ENCODE data around the gene CDH7. TPM values are rescaled to one million over a fixed set of nuclear protein-coding genes. Genes with fewer than 3 reads are reported as not detected.

Gene CDH7, protein sequence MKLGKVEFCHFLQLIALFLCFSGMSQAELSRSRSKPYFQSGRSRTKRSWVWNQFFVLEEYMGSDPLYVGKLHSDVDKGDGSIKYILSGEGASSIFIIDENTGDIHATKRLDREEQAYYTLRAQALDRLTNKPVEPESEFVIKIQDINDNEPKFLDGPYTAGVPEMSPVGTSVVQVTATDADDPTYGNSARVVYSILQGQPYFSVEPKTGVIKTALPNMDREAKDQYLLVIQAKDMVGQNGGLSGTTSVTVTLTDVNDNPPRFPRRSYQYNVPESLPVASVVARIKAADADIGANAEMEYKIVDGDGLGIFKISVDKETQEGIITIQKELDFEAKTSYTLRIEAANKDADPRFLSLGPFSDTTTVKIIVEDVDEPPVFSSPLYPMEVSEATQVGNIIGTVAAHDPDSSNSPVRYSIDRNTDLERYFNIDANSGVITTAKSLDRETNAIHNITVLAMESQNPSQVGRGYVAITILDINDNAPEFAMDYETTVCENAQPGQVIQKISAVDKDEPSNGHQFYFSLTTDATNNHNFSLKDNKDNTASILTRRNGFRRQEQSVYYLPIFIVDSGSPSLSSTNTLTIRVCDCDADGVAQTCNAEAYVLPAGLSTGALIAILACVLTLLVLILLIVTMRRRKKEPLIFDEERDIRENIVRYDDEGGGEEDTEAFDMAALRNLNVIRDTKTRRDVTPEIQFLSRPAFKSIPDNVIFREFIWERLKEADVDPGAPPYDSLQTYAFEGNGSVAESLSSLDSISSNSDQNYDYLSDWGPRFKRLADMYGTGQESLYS
- total RNA-seq = not detected
- long read RNA-seq = 0 reads

DNA sequence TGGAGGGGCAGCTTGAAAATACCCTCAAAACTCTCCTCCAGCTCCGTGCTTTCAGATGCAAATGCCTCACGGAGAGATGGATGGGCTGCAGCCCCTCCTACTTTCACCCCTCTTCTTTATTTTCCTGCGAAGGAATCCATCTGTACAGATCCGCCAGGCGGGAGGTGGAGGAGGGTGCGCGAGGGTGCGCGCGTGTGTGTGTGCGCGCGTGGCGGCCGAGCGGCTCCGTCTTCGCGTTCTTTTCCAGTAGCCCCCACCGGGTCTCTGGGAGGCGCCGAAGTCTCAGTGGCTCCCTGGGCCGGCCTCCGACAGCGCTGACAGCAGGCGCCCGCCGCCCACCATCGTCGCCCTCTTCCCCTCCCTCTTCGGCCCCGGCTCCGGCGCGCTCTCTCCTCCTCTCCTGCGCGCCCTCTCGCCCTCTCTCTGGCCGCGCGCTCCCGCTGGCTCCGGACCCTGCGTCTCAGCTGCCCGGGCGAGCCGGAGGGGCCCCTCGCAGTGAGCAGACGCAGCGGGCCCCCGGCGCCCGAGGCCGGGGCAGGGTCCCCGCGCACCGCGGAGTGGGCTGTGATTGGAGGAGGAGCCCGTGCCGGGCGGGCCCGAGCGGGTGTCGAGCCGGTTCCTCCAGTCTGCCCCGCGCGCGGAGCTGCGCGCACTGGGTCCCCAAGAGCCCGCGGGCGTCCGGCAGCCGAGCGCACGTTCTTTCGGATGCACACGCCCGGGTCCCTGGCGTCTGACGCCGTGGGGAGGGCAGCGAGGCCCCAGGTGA is at the start of gene CDH7:
CDH7 (plus strand) TSS at position 624 of the 766 bp plus-strand sequence. CDS start 11,831 bp downstream, outside the sequence.
- DNase-seq (ENCODE audit: missing footprints) (no peak), ATAC-seq (peak; percentile 16)
- intact Hi-C loops (cut with DNase I) = no loop called here

DNA sequence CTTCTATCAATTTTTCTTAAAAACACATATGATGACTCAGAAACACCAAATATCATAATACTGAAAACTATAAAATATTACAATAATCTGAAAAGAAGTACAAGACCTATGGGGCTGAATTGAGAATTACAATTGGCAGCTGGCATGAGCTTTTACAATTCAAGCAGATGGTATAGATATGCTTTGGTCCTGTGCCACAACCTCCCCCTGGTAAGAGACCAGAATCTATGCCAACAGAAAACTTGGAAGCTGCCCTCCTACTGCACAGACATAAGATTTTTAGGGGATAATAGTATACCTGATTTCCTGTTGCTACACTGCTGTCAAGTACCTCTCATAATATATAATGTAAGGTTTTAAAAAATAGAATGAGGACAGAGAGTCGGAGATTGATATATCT is 46.8 kb upstream of the CDH7 start:
- intact Hi-C loops (cut with DNase I) = no loop called here
- no peak for DNase-seq (ENCODE audit: missing footprints)
- ATAC-seq = no peak

DNA sequence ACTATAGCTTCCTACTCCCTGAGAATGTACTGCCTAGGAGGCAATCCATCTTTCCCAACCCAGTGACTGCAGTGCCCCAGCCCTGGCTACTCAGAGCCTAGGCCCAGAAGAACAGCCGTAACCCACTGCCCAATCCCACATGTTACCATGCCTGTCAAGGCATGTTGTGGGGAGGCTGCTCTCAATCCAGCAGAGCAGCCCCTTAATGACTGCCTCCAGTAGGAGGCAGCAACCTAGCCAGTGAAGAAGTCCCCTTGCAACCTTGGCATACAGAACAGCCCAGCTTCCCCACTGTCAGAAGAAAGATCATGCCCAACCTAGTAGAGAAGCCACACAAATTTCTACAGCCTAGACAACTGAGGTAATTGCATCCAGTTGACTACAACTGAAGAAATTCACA is 44.2 kb upstream of the CDH7 start:
- no peak for ATAC-seq
- peak; percentile 18 for DNase-seq (ENCODE audit: missing footprints)
- intact Hi-C loops (cut with DNase I) = no loop called here

DNA sequence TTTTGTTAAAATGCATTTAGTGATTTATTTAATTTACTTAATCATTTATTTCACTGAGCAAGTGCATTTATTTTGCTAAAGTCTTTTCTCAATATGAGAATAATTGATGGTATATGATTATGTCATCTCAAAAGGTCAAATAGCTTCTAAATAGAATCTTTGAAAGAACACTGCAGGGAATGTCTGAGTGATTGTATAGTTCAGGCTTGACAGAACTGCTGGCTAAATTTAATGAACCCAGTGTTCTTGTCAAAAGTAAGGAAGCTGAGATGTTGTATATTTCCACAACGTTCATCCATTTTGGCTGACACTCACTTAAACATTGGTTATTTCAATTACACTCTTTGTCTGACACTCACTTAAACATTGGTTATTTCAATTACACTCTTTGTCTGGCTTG is 39.3 kb upstream of the CDH7 start:
- no peak for ATAC-seq
- intact Hi-C loops (cut with DNase I) = no loop called here
- no peak for DNase-seq (ENCODE audit: missing footprints)

DNA sequence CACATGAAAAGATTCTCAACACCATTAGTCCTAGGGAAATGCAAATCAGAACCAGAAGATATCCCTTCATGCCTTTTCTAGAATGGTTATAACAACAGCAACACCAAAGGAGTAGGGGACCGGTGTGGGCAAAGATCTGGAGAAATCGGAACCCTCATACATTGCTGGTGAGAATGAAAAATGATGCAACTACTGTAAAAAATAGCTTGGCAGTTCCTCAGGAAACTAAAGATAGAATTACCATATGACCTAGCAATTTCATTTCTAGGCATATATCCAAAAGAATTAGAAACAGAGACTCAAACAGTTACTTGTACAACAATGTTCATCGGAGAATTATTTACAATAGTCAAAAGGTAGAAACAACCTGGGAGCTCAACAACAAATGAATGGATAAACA is 29.2 kb upstream of the CDH7 start:
- no peak for ATAC-seq
- intact Hi-C loops (cut with DNase I) = no loop called here
- DNase-seq (ENCODE audit: missing footprints) = no peak

DNA sequence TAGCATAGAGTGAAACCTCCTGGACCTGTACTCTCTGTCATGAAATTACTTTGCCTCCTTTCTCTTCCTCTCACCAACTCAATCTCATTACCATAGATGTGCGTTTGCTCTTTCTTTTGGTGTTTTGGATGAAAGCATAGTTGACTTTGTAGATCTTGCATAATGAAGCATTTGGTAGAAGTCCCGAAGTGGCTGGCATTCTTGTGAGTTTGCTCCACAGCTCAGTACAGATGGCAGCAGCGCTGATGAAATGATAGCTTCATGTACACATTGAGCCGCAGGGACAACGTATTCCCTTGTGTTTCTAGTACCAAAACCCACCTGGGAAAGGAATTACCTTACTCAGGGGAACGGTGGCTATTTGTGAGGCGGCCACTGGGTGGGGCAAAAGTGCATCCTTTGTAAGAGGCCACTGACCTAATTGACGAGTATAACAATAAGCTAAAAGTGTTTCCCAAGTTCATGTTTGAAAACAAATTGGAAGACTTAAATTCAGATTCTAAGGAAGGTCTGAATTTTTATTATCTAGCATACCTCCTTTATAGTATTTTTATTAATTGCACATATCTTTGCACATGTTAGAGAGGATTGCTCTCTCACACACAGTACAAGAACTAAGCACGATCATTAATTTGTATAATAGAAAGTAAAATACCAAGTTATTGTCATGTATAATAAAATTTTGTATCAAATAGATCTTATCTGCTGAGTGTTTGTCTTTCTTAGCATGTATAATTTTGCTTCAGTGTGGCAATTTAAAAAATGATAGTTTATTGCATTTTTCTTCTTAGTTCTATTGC is 25.4 kb upstream of the CDH7 start:
- intact Hi-C loops (cut with DNase I) = loop anchor here (5.0 kb wide), 1 partner anchor 772 kb away; no protein-coding TSS in a partner anchor
- no peak for ATAC-seq
- DNase-seq (ENCODE audit: missing footprints) = no peak

DNA sequence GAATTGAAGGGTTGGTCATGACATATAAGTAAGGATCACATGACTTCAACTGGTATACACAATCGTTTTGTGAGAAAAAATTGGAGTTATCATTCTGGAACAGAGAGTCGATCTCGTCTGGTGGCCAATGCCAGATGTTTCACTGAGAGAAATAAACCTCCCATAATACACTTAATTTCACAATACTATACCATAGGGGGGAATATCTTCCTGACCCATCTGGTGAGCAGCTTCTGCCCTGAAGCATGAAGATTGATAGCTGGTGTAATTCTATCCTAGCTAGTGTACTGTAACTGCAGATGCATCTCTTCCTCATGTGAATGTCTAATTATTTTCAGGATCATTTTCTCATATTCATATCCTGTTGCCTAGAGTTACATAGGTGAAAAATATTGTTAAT is 15.7 kb upstream of the CDH7 start:
- ATAC-seq (no peak), DNase-seq (ENCODE audit: missing footprints) (no peak)
- intact Hi-C loops (cut with DNase I) = no loop called here

DNA sequence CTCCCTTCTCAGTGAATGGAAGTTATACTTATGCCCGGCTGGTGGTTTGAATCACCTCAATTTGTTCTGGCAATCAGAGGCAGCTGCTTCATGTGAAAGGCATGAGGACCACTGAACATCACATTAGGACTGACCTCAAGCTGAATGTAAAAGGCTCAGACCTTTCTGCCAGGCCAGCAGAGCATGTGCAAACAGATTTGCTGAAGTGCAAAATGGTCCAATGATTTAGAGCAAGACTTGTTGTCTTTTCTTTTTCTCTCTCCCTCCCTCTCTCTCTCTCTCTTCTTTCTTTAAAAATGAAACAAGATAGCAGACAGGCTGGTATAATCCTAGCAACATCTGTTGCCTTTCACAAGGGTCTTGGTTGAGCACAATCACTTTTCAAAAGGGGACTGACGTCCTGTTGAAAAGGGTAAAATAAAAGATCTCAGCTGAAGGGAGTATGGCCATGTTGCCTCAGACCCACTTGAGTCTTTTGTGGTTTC is 13.3 kb upstream of the CDH7 start:
- ATAC-seq = no peak
- DNase-seq (ENCODE audit: missing footprints) = no peak
- intact Hi-C loops (cut with DNase I) = no loop called here

DNA sequence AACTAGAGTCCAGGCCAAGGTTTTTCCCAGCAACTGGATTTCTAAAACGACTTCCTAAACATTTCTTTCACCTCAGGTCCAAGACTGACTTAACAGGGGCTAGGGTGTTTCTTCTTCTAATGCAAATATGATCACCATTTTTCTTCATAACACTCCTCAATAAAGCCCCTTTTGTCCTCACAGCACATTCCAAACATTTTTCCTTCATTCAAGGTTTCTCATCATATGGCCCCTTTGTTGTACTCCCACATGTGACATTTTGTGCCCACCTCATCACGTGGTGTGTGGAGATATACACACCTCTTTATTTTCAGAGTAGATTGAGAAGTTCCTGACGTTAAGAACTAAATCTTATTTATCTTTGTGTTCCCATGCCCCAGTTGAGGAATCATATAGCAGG is 3.9 kb upstream of the CDH7 start:
- no peak for ATAC-seq
- intact Hi-C loops (cut with DNase I) = no loop called here
- DNase-seq (ENCODE audit: missing footprints) = no peak

DNA sequence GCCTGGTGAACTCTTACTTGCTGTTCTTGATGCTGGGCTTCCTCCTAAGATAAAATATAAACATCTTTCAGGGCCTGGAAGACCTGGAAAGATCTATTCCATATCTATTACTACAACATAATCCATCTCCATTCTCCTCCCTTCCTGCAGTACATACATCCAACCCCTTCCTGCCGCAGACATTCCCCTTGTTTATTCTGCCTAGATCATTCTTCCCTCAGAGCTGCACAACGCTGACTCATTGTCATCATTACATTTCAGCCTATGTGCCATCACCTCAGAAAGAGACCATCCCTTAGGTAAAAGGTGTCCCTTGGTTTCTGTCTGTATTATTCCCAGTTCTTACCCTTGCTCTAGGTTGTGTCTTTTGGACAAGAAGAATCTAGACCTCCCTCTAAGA is 2.5 kb upstream of the CDH7 start:
- no peak for ATAC-seq
- no peak for DNase-seq (ENCODE audit: missing footprints)
- intact Hi-C loops (cut with DNase I) = no loop called here

DNA sequence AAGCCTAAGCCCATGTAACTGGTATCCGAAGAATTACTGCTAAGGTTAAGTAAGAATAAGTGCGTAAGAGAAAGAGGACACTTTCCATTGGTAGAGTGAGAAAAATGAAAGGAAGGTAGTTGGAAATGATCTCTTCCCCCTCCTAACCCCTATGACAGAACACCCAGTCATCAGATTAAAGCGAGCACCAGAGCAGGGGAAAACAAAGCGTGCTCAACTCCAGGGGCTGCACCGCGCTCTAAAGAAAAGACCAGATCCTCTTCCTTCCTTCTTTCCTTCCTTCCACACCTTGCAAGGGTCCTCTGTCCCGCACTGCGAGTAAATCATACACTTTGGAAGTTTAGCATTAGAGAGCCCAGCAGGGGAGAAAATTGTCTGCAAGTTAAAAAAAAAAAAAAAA is 971 bp upstream of the CDH7 start:
- no peak for DNase-seq (ENCODE audit: missing footprints)
- intact Hi-C loops (cut with DNase I) = no loop called here
- no peak for ATAC-seq

DNA sequence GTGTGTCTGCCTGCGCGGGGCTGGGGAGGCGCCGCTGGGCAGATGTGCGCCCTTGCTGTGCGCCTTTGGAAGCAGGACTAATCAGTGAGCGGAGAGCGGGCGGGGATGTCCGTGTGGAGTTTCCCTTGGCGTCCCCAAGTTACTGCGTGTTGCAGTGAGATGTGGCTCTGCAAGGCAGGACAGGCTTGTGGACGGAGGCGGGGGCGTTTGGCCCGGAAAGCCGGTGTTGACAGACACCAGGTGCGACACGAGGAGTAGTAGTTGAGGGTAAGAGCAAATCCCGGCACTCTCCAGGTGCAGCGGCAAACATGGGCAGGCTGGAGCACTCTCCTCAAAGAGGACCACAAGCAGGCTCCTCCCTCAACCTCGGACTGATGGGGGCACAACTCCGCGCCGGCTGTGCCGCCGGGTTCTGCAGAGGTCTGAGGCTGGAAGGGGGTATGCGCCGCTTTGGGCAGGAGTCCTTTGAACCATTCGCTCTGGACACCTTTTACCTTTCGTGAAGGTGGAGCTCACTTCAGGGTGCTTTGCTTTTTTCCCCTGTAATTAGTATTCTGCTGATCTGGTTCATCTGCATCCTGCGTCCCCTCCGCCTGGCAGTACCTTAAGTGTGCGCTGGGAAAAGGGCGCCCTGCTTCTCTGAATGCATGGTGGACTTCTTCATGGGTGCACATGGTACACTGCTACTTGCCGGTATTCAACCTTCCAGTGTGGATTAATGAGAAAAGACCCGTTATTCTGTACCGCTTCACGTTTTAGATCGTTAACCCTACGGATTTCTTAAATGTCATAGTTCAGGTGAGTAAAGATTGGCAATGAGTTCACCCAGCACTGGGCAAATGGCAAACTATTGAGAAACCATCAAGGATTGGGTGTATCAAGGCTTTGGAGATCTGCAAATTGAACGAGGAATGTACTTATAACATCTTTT is 608 bp downstream of the CDH7 start:
- peak; percentile 16 for ATAC-seq
- intact Hi-C loops (cut with DNase I) = no loop called here
- DNase-seq (ENCODE audit: missing footprints) = no peak

DNA sequence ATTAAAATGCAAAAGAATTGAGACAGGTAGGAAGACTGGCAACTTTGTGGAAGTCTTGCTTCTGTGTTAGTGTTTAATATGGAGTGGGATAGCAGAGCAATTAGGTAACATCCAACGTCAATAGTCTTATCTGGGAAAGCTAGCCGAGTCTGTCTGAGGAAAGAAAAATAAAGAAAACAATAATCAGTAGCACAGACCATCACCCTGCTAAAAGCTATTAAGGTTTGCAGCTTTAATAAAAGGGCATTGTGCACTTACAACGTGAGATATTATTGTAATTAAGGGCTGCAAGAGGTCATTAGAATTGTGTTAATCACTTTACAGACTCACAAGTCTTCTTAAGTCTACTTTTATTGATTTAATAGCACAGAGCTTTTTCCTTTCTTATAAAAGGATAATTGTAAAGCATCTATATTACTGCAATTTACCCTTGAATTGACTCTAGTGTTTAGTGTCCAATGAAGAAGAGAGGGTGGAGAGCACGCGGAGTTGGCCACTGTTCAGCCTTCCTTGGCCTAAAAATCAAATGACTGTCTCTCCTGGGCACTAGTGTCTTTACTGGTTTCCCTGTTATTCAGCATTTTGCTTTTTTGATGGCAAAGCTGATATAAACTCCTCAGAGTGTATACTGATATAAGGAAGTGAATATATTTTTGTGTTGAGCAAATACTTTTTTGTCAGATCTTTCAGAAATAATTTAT is 2.0 kb downstream of the CDH7 start:
- ATAC-seq (no peak), DNase-seq (ENCODE audit: missing footprints) (no peak)
- intact Hi-C loops (cut with DNase I) = no loop called here

DNA sequence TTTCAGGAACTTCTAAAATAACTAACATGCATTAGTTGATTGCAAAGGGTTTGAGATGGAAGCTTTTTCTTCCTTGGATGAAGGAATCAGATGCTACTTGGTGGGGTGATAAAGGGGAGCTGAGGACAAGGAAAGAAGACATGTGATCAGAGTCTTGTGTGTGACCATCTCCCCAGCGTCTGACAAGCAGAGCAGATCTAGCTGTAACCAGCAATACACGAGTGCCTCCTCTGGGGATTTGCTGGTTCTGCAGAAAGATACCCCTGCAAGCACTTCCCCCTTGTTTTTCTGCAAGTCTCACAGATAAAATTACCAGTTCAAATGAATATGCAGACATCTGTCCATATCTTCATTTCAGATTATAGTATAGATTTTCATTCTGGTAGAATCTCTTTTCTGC is 2.7 kb downstream of the CDH7 start:
- ATAC-seq (no peak), DNase-seq (ENCODE audit: missing footprints) (no peak)

DNA sequence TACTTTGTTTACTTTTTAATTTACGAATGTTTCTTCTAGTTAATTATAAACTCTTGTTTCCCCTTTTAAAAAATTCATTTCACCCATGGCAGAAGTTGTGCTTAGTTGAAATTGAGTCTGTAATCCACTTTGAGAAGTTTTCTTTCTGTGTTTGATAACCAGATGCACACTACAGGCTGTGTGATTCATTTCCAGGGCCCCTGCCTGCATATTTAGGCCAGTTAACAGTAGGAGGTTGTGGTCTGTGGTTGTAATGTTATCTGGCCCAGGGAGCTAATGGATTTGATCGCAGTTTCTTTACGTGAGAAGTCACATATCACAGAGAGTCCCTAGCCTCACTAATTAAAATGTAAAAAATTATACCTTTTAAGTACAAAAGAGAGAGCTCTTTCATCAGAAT is 3.3 kb downstream of the CDH7 start:
- ATAC-seq = no peak
- intact Hi-C loops (cut with DNase I) = no loop called here
- DNase-seq (ENCODE audit: missing footprints) = no peak

More for the DNA sequence above, 2.7 kb downstream of the CDH7 start:
- intact Hi-C loops (cut with DNase I) = no loop called here

DNA sequence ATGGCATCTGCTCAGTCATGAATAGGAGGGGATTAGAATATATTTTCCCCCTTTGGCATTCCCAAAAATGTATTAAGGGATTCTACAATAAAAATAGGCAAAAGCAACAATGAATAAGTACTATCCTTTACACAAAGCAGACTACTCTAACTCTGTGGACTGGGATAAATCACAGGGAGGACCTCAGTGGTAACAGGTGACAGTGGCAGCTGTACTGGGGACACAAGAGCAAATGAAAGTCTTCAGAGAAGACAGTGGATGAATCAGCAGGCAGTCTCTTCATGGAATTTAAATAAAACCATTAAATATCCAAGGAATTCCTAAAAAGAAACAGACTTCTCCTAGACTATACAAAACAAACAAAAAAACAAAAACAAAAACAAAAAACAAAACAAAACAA is 4.8 kb downstream of the CDH7 start:
- DNase-seq (ENCODE audit: missing footprints) (no peak), ATAC-seq (no peak)
- intact Hi-C loops (cut with DNase I) = no loop called here

DNA sequence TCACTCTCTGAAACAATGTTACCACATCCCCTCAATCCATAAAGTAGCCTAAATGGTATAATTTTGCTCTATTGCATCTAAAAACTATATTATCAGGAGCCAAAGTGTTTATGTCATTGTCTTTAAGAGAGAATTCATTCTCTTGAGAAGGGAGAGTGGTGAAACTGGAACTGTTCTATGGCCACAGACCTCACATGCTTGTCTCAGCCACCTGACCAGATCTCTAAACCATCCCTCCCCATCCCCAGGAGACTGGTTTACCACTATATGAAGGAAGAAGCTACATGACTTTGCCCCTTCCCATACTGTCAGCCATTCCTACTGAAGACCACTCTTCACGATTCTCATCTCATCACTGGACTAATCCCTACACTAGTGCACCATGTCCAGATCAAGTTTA is 9.6 kb downstream of the CDH7 start:
- intact Hi-C loops (cut with DNase I) = no loop called here
- DNase-seq (ENCODE audit: missing footprints) (no peak), ATAC-seq (no peak)
